Left renal pelvis (tissue), 4 donors: ENCODE measurements around the gene TGFBR2. TPM values are rescaled to one million over a fixed set of nuclear protein-coding genes. Genes with fewer than 3 reads are reported as not detected.
"Not testable (repeated sequence)": the region's sequence is repeated elsewhere in the genome, so short reads cannot be mapped to it uniquely, and the experiment has no call there.

Source experiments
- DNase-seq, 4 donors: peaks; one replicate each; pipeline ENCODE4 v3.0.0-alpha.2; 2013; ENCODE audit warnings: low read depth in 4 of 4, low spot score in 3 of 4
- polyA plus RNA-seq, 4 donors: library from polyadenylated mRNA; unstranded; fragments of 120-200 nt; gene quantifications; one replicate each; pipeline ENCODE4 v1.2.1, GENCODE V29; 2013; ENCODE audit not compliant: insufficient read length in 4 of 4

Gene TGFBR2
- polyA plus RNA-seq, 4 donors, result 87.0 to 128 (median 105) TPM

GRCh38 chr3:30617653-30618052 is 11.3 kb downstream of the TGFBR2 start:
- no peak for DNase-seq

DNA sequence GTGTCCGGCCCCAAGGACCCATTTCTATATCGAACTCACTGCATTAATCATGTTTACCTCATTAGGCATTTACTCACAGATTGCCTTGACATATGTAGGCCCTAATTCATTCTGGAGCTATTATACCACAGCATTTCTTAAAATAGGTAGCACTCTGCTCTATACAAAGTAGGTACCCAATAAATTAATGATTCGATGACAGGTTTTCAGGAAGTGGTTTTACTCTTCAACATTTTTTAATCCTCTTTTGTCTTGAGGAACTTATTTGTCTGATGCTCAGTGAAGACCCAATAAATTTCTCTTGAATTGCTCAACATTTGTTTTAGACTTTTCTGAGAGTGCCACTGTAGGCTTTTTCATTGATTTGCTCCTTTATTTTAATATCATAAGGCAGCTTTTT is 12.1 kb downstream of the TGFBR2 start:
- no peak for DNase-seq

- no peak for DNase-seq
Observed at GRCh38 chr3:30619318-30619717, 12.9 kb downstream of the TGFBR2 start.

DNA sequence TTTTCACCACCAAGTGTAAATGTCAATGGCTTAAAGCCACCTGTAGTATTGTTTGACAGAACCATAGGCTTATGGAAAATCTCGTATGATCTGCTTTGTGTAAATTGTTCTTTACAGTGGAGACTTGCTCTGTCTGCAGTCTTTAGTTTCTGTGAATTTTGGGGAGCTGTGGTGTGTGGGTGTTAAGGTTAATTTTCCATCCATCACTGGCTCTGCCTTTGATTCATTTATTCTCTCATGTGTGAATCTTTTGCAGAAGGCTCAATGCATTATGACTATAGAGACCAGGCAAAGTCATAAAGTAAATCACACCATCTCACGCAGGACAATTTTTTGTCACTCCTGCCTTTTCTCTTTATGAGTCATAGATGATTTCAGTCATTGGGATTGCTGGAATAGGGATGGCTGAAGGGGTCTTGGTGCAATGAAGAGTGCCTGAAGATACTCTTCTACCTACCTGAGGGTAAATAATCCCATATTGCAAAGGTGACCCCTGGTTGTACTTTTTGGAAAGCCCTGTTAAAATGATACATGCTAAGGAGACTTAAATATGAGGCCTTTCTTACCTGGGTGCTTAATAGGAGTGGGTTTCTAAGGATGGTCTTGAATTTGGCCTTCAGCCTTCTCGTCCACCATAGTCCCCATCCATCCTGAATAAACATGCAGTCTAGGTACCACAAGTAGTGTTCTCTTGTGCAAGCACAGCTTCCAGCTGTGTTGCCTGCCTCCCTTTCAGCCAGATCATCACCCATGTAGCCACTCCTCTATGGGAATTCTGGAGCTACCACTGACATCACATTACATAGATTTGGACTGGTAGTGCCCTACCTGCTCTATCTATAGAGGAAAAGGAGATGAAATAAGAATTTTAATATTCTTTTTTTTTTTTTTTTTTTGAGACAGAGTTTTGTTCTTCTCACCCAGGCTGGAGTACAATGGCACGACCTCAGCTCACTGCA is 14.3 kb downstream of the TGFBR2 start:
- DNase-seq, result no peak

GRCh38 chr3:30621576-30621975 is 15.2 kb downstream of the TGFBR2 start:
- no peak for DNase-seq

DNA sequence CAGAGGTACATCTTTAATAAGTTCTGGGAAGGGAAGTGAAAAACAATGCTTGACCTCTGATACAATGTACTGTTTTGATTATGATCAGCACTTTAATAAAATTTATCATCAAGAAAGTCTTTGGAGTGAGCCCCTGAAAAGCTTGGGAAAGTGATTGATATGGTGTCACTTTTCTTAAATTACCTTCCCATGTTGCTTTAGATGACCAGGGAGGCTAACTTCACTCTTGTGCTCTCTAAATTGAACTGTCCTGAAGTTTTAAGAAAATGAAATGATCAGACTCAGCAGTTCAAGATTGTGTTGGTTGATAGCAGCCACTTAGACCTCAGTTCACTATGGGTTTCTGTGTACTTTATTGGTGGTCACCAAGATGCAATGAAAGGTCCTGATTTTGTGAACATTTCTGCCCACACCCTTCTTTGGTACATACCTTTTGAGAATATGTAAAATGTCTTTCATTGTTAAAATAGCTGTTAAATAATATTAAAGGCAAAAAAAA is 15.7 kb downstream of the TGFBR2 start:
- DNase-seq, result no peak

DNA sequence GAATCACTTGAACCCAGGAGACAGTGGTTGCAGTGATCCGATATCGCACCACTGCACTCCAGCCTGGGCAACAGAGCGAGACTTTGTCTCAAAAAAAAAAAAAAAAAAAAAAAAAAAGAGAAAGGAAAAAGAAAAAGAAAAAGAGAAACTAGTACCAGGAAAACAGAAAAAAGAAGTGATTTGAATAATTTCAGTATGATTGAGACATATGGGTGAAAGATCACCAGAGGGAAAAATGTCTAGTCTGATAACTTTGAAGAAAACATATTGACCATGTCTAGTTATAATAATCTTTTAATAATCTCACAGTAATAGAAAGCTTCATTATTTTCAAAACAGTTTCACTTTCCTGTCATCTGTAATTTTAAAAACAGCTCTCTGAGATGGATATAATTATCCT is 16.4 kb downstream of the TGFBR2 start:
- no peak for DNase-seq

GRCh38 chr3:30623351-30623750 is 16.9 kb downstream of the TGFBR2 start:
- no peak for DNase-seq

DNA sequence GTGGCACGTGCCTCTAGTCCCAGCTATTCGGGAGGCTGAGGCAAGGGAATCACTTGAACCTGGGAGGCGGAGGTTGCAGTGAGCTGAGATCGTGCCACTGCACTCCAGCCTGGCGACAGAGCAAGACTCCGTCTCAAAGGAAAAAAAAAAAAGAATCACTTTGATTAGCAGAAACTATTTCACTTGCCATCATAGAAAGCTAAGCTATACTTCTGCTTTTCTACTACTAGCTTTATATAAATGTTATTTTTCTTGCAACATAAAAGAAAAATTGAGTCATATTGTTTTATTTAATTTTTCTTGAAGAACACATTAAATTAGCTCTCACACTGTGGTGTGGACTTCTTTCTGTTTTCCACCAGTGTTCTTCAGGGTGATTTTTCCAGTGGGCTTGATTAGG is 18.1 kb downstream of the TGFBR2 start:
- not testable (repeated sequence) for DNase-seq

DNA sequence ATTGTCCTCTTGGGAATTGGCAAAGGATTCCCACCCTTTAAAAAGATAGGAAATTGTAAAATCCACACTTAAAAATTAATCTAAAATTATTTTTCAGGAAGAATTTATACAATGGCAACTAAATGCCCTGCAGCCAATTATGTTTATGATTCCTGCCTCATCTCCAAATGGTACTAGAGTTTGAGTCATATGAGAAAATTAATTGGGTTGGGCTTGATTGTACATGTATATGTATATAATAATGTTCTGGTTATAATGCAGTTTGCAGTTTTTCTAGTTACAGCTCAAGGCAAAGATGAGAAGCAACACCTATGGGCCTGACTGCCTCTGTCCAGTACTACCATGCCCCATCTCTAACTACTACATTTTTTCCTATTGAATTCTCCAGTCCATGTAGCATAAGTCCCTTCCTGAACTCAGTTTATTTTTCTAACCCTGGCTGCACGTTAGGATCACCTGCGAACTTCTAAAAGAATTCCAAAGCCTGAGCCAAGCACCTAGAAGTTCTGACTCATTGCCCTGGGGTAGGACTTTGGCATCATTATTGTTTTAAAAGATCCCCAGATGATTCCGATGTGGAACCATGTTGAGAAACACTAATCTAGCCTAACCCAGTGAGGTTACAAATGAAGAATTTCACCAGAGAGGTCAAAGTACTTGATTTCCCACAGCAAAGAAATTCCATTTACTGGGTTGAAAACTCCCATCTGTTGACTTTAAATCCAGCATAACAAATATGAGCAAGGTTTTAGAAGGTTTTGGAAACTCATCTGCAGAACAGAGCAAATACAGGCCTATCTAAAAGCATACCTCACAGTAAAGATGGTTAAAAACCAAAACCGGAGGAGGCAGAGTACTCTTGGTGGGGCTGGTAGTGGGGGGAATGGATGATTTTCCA is 19.4 kb downstream of the TGFBR2 start:
- DNase-seq, result no peak

GRCh38 chr3:30626443-30627180 is 20.2 kb downstream of the TGFBR2 start:
- no peak for DNase-seq

GRCh38 chr3:30628205-30628900 is 22.0 kb downstream of the TGFBR2 start:
- no peak for DNase-seq

GRCh38 chr3:30628901-30629590 is 22.6 kb downstream of the TGFBR2 start:
- no peak for DNase-seq

GRCh38 chr3:30629746-30630145 is 23.3 kb downstream of the TGFBR2 start:
- DNase-seq, result no peak

DNA sequence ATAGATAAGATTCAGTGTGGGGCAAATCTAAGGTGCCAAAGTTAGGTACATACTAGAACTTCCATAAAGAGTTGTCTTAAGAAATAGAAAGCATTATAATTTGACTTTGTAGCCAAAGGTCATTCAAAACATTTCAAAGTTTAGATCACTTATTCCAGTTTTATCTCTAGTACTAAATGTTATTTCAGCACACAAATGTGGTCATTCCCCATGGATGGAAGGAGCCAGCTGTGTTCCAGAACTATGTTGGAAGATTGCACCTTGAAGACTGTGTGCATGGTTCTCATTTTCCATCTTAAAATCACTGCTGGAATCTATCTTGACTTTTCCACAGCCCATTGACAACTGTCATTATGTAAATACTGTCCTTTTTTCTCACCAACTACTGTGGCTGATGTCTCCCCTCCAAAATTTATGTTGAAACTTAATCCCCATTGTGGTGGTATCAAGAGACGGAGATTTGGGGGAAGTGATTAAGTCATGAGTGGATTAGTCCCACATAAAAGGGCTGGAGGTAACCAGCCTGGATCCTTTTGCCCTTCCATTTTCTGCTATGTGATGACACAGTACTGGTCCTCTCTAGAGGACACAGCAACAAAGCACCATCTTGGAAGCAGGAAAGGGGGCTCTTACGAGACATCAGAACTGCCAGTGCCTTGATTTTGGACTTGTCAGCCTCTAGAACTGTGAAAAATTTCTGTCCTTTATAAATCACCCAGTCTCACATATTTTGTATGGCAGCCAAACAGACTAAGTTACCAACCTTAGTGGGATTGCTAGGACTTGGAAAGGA is 24.0 kb downstream of the TGFBR2 start:
- DNase-seq, result no peak

- DNase-seq, result no peak
Observed at GRCh38 chr3:30631243-30631904, 25.0 kb downstream of the TGFBR2 start.

- DNase-seq, result no peak
Observed at GRCh38 chr3:30632065-30632464, 25.7 kb downstream of the TGFBR2 start.

GRCh38 chr3:30632521-30632920 is 26.1 kb downstream of the TGFBR2 start:
- DNase-seq, result no peak
